D341Med (cell line): Measurements from ENCODE around the gene SORBS1.

ENCODE experiments used
- DNase-seq: peaks from one replicate; pipeline ENCODE4 v3.0.0; 2012; ENCODE audit warnings: low spot score

Gene SORBS1

GRCh38 chr10:95459446-95460045 is 101.6 kb downstream of the SORBS1 start:
- no peak for DNase-seq

GRCh38 chr10:95458871-95459270 is 102.3 kb downstream of the SORBS1 start:
- no peak for DNase-seq

DNA sequence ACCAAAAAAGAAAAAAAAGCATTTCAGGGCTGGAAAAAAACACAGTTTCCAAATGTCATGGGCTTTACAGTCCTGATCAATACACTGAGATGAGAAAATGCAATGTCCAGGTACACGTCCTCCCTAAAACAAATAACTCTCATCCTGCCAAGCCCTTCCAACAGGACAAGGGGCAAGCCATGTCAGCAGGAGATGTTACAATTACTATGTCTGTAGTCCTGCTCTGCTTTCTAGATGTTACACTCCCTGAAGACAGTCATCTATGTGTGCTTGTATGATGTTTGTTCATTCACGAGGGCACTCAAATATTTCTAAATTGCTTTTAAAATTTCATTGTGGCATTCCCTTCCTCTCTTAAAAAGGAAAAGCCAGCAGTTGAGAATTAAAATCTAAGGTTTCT is 103.2 kb downstream of the SORBS1 start:
- no peak for DNase-seq

DNA sequence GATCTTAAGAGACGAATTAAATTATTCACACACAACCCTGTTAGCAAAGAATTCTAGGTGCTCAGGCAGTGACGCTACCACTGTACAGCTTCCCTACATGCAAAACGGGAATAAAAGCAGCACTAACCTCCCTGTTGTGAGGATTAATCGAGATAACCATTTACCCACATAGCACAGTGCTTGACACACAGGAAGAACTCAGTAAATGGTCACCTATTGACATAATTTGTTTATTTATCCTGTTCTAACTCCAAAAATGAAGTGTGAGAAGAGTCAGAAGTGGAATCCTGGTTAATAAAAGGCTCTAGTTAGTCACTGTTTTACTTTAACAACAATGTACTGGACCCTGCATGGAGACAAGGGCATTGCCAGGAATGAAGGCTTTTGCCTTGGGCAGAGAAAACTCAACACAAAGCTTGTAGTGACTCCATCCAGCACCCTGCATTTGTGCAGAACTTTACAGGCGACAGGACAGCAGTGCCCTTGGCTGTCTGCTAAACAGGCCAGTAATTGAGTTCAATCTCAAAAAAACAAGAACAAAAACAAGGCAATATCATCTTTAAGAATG is 103.8 kb downstream of the SORBS1 start:
- DNase-seq = no peak

- no peak for DNase-seq
Measured at GRCh38 chr10:95456516-95456915, 104.7 kb downstream of the SORBS1 start.

DNA sequence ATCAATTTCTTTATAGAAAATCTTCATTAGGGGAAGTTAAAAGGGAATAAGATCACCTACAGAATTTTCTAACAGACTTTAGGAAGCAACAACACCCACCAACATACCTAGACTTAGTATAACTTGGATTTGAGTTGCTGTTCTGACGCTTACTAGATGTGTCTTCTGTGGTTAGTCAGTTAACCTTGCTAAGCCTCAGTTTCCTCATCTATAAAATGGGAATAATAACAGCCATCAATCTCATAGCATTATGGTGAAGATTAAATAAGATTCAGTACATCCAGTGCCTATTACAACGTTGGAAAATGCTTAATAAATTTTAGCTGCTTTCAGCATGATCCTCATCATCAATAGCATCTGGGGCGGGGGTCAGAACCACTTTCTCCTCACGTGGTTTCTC is 106.2 kb downstream of the SORBS1 start:
- DNase-seq = no peak

- no peak for DNase-seq
Measured at GRCh38 chr10:95454356-95454755, 106.8 kb downstream of the SORBS1 start.

GRCh38 chr10:95451568-95452524 is 109.3 kb downstream of the SORBS1 start:
- DNase-seq = no peak

DNA sequence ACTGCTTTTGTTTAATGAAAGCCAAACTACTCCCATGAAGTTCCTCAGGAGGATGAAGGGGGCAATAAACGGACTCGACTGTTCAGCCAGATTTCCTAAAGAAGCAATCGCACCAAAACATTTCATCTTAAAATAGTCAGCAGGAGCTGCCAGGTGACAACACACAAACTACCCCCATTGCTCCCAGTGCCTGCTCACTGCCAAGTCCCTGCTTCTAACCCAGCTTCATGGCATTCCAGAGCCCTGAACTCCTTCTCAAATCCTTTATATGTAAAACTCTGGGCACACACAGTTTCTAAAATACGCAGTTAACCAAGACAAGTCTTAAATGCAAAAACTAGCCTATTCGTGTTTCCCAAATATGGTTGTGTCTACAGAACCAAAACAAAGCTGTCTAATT is 110.0 kb downstream of the SORBS1 start:
- DNase-seq = no peak

GRCh38 chr10:95450188-95450587 is 111.0 kb downstream of the SORBS1 start:
- DNase-seq = no peak

DNA sequence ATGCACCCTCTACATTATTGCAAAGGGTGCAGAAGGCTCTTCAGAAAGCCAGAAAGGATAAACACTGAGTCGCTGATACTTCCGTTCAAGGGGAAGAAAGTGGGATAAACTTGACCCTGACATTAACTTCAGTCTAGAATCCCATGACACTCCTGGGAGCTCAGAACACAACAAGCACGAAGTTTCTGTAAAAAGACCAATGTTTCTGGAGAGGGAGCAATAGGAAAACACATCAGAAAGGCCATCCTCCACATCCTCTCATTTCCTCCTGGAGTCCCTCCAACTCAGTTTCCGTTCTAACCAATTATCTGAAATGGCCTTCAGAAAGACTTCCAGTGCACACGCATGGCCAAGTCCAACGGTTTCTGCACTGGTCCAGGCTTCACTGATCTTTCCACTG is 113.5 kb downstream of the SORBS1 start:
- no peak for DNase-seq

GRCh38 chr10:95445837-95446486 is 115.2 kb downstream of the SORBS1 start:
- DNase-seq = peak; percentile 69

DNA sequence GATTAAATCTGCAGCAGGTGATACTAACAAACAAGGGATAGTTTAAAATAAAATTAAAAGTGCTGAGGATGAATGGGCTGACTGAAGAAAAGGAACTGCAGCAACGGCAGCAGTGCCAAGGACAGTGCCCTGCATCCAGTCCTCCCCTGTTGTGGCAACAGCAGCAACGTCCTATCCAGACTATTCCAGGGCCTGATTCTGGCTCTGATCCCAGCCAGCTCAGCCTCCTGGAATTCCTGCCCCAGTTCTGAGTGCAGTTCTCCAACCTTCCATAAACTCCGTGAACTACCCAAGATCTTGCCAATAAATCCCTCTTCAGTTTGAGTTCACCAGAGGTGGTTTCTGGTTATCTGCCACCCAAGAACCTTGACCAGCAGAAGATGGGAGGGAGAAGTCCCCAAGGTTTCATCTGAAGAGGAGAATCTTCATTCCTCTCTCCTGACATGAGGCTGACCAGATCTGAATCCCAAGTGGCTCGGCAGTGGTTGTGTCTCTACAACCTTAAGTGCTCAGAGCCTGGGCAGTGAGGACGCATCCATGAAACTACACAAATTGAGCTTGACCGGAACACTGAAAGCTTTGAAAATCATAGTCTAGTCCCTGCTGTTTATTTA is 115.8 kb downstream of the SORBS1 start:
- no peak for DNase-seq

GRCh38 chr10:95444792-95445191 is 116.4 kb downstream of the SORBS1 start:
- DNase-seq = no peak

DNA sequence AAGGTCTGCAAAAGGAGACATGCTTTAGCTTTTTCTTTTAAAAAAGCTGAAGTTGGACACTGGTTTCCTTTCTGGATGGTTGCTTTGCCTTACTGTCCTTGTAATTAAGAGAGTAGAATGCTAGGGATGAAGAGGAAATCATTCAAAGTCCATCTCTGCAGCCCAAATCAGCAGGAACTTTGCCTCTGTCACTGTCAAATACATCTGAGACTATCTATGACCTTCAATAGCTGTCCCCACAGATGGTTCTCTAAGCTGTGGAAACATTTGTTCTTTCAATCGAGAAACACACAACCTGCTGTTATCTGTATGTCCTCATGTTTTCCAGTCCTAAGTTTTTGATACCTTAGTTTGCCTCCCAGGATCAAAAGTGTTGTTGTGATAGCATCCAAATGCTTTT is 117.5 kb downstream of the SORBS1 start:
- DNase-seq = no peak

- DNase-seq = no peak
Measured at GRCh38 chr10:95442341-95442740, 118.8 kb downstream of the SORBS1 start.

DNA sequence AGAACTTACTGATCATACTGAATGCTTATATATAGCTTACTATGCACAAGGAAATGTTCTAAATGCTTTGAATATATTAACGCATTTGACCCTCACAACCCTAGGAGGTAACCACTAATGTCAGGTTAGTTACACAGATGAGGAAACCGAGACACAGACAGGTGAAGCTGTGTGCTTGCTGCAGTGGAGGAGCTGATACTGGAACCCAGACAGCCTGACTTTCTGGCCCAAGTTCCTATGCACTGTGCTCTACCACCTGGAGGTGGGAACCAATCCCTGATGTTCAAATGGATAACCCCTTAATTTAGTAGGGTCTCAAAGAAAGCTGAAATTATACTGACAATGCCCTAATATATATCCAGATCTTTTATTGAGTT is 119.6 kb downstream of the SORBS1 start:
- no peak for DNase-seq

DNA sequence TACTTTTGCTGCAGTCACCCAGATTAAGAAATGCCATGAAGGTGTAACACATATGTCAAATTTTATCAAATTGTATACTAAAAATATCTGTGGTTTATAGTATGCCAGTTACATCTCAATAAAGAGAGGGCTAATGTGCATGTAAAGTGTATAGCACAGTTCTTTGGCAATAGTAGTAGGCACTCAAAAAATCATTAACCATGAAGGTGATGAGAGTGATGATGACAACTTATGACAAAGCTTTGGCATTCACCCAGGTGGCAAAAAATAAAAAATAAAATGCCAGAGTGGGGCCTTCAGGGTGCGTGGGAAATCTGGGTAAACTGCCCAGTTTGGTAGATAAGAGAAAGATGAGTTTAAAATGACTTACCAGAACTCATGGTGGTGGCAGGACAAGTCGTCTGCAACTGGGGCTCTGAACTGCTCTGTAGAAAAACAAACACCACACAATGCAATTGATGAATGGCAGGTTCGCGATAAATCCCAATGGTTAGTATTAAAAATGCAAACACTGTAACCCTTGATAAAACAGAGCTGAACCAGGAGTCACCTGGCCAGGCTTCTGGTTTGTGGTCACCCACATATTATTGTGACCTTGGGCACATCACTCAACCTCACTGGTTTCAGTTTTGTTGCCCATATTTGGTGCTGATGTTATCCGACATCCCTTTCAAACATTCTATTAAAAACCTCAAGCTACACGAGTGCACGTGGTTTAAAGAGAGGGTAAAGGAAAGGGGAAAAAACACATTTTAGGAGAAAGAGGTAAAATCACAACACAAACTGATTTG is 120.2 kb downstream of the SORBS1 start:
- DNase-seq = no peak

GRCh38 chr10:95440038-95440725 is 121.0 kb downstream of the SORBS1 start:
- DNase-seq = no peak

- DNase-seq = no peak
Measured at GRCh38 chr10:95438781-95439180, 122.4 kb downstream of the SORBS1 start.

DNA sequence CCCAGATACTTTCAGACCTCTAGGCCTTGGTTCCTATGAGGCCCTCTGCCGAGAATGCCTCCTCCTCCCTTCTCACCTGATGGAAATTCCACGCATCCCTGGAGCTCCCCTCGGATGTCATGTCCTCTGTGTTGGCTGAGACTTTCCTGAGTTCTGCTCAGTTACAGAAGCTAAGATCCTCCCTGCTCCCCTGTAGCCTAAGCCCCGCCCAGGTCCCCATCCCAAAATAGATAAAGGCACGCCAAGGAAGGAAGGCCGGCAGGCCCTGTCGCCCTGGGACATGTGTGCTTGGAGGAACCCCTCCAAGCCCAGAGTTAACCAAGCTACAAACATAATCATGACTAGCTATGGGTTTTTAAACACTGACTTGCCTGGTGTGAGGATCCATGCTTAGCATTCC is 123.5 kb downstream of the SORBS1 start:
- no peak for DNase-seq
